ENCODE data around the gene LY9. TPM values are rescaled to one million over a fixed set of nuclear protein-coding genes. Genes with fewer than 3 reads are reported as not detected.
A peak's percentile ranks its signal among the peaks of the same experiment; 100 is the strongest.

The LY9 gene
- total RNA-seq, 1 donor from 2014 or later = not detected

DNA sequence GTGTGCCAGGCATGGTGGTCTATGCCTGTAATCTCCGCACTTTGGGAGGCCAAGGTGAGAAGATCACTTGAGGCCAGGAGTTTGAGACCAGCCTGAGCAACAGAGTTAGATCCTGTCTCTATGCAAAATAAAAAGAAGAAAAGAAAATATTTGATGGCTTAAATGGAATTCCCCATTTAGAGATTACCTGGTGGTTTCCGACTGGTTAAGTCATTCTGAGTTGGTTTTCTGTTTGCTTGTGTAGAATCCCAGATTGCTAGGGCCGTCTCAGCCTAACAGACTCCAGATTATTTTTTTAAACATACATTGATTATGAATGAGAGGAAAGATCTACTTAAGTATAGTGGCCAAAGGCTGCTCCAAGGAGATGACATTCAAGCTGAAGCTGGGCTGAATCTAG is 22.9 kb upstream of the LY9 start:
- DNase-seq = no peak
- Mint-ChIP-seq H3K4me3 (ENCODE audit: unreplicated experiment) (no peak overlapping the region), H3K27me3 (ENCODE audit: unreplicated experiment) (no peaks in the 10 kb centered on the region), H3K27ac (ENCODE audit: unreplicated experiment) (no peak overlapping the region), H3K9me3 (ENCODE audit: unreplicated experiment) (peaks cover 6% of the 10 kb centered on the region), H3K36me3 (ENCODE audit: unreplicated experiment) (no peaks in the 10 kb centered on the region), H3K4me1 (ENCODE audit: low read depth, unreplicated experiment) (no peaks in the 10 kb centered on the region)
- TF ChIP-seq, protein P1, sequence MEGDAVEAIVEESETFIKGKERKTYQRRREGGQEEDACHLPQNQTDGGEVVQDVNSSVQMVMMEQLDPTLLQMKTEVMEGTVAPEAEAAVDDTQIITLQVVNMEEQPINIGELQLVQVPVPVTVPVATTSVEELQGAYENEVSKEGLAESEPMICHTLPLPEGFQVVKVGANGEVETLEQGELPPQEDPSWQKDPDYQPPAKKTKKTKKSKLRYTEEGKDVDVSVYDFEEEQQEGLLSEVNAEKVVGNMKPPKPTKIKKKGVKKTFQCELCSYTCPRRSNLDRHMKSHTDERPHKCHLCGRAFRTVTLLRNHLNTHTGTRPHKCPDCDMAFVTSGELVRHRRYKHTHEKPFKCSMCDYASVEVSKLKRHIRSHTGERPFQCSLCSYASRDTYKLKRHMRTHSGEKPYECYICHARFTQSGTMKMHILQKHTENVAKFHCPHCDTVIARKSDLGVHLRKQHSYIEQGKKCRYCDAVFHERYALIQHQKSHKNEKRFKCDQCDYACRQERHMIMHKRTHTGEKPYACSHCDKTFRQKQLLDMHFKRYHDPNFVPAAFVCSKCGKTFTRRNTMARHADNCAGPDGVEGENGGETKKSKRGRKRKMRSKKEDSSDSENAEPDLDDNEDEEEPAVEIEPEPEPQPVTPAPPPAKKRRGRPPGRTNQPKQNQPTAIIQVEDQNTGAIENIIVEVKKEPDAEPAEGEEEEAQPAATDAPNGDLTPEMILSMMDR (IDR thresholded peaks at IDR 0.05; ENCODE audit: partially characterized antibody, unreplicated experiment) = no peak

DNA sequence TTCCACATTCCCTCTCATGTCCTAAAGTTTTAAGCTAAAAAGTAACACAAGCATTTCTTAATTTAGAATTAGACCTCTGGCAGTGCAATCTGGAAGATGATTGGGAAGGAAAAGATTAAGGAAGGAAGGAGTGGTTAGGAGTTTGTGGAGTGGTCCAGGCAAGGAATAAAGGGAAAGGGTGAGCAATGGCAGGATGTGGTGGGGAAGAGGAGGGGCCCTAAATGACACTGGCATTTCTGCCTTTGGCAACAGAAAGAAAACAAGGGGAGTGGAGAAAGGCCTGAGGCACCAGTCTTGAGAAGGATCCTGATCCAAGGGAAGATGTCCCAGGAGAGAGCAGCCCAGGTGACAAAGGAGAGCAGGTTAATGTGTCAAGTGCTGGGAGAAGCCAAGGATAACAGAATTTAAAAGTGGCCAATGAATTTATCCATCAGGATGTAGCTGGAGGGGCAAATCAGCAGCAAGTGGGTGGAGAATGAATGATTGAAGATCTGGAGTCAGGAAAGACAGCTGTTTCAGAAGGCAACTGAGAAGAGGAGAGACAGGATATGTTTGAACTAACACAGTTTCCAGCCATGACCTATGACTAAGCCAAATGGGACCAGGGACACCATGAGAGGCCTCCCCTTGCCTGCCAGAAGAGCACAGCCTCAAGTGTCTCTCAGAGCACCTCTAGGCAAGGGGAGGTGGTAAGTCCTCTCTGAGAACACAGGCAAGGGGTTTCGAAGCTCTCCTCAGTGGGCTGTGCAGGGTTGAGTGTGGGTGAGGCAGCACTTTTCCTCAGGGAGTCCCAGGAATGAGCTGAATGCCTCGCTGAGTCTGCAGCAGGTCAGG is 20.9 kb upstream of the LY9 start:
- H3K4me3 Mint-ChIP-seq (ENCODE audit: unreplicated experiment) = no peak overlapping the region
- H3K4me1 Mint-ChIP-seq (ENCODE audit: low read depth, unreplicated experiment) = no peaks in the 10 kb centered on the region
- H3K27ac Mint-ChIP-seq (ENCODE audit: unreplicated experiment) = no peak overlapping the region
- TF ChIP-seq, protein P1 (IDR thresholded peaks at IDR 0.05; ENCODE audit: partially characterized antibody, unreplicated experiment) = no peak
- no peaks in the 10 kb centered on the region for H3K36me3 Mint-ChIP-seq (ENCODE audit: unreplicated experiment)
- H3K27me3 Mint-ChIP-seq (ENCODE audit: unreplicated experiment) = peaks cover 2% of the 10 kb centered on the region
- DNase-seq = no peak
- H3K9me3 Mint-ChIP-seq (ENCODE audit: unreplicated experiment) = peaks cover 4% of the 10 kb centered on the region

DNA sequence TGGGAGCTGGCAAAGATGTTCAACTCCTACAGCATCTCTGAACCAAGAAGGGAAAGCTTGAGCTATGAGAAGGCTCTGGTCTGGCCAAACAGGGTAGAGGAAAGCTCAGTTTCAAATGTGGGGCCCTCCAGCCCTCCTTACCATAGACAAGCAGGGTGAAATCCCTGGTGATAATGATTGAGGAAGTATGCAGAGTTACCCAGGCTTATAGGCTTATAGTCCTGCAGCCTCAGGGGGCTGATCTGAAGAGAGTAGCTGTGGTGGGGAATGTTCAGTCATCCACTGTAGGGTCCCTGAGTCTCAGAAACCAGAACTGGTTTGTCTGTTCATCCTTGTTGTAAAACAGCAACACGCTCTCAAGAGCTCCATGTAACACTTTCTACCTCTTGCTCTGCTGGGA is 19.8 kb upstream of the LY9 start:
- TF ChIP-seq, protein P1 (IDR thresholded peaks at IDR 0.05; ENCODE audit: partially characterized antibody, unreplicated experiment) = no peak
- H3K9me3 Mint-ChIP-seq (ENCODE audit: unreplicated experiment) = peaks cover 4% of the 10 kb centered on the region
- H3K36me3 Mint-ChIP-seq (ENCODE audit: unreplicated experiment) = no peaks in the 10 kb centered on the region
- DNase-seq = no peak
- no peaks in the 10 kb centered on the region for H3K4me1 Mint-ChIP-seq (ENCODE audit: low read depth, unreplicated experiment)
- H3K27me3 Mint-ChIP-seq (ENCODE audit: unreplicated experiment) = peaks cover 2% of the 10 kb centered on the region
- no peak overlapping the region for H3K27ac Mint-ChIP-seq (ENCODE audit: unreplicated experiment)
- no peak overlapping the region for H3K4me3 Mint-ChIP-seq (ENCODE audit: unreplicated experiment)

DNA sequence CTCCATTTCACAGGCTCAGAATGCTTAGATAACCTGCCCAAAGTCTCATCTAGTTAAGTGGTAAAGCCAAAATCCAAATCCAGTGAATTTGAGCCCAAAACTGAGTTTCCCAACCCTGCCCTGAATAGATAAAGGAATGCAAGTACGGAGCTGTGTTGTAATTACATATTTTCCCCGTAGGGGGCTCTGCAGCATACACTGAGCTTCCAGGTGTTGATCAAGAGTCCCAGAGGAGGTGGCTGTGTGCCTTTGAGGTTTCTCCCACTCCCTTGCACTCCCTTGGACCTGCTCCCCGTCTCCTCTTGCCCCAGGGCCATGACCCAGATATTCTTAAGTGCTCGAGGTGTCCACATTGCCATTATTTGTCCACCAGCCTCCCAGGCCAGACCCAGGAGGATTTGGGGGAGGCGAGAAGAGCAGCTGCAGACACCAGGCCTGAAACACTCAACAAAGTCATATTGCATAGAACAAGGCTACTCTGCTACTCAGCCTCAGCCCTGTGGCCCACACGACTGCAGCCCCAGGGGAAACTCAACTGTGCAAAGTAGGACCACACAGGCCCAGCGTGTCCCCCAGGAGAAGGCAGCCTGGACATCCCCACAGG is 18.4 kb upstream of the LY9 start:
- Mint-ChIP-seq H3K27me3 (ENCODE audit: unreplicated experiment) (peaks cover 2% of the 10 kb centered on the region), H3K27ac (ENCODE audit: unreplicated experiment) (no peak overlapping the region), H3K4me1 (ENCODE audit: low read depth, unreplicated experiment) (no peaks in the 10 kb centered on the region), H3K9me3 (ENCODE audit: unreplicated experiment) (peaks cover 4% of the 10 kb centered on the region), H3K4me3 (ENCODE audit: unreplicated experiment) (no peak overlapping the region), H3K36me3 (ENCODE audit: unreplicated experiment) (no peaks in the 10 kb centered on the region)
- DNase-seq = no peak
- TF ChIP-seq, protein P1 (IDR thresholded peaks at IDR 0.05; ENCODE audit: partially characterized antibody, unreplicated experiment) = peak; percentile 54

DNA sequence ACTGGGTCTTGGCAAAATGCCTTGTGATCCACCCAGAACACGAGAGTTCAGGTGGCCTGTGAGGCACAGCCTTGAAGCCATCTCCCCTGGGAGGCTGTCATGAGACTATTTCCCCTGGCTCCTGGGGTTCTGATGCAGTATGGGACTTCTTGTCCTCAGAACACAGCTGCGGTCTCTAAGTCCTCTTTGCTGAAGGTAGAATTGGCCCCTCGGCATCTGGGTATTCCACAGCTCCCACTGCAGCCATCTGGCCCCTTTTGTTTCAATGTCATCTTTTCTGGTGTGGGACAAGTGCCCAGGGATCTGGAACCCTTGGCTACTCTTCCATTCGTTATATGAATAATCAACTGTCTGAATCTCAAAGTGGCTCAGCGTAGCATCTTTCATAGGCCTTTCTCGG is 17.0 kb upstream of the LY9 start:
- DNase-seq = no peak
- no peaks in the 10 kb centered on the region for H3K36me3 Mint-ChIP-seq (ENCODE audit: unreplicated experiment)
- H3K4me1 Mint-ChIP-seq (ENCODE audit: low read depth, unreplicated experiment) = no peaks in the 10 kb centered on the region
- peaks cover 4% of the 10 kb centered on the region for H3K9me3 Mint-ChIP-seq (ENCODE audit: unreplicated experiment)
- no peak overlapping the region for H3K4me3 Mint-ChIP-seq (ENCODE audit: unreplicated experiment)
- no peak overlapping the region for H3K27ac Mint-ChIP-seq (ENCODE audit: unreplicated experiment)
- TF ChIP-seq, protein P1 (IDR thresholded peaks at IDR 0.05; ENCODE audit: partially characterized antibody, unreplicated experiment) = no peak
- peaks cover 2% of the 10 kb centered on the region for H3K27me3 Mint-ChIP-seq (ENCODE audit: unreplicated experiment)

Measured in glutamatergic neuron (in vitro differentiated cells).